Activated T-helper 9 cell treated with anti-CD3 and anti-CD28 coated beads, Interleukin-2, amount 50 U/mL, for 16 hours (primary cell): ENCODE data around the gene DNAJA4.

Source experiments
- DNase-seq: peaks from one replicate; pipeline ENCODE4 v3.0.0-alpha.2; 2020; ENCODE audit warnings: low read depth

The DNAJA4 gene

GRCh38 chr15:78316283-78317083, 52.1 kb downstream of the DNAJA4 start:
- no peak for DNase-seq

GRCh38 chr15:78317145-78317836, 52.9 kb downstream of the DNAJA4 start:
- DNase-seq = no peak

- DNase-seq = no peak
Observed at GRCh38 chr15:78319588-78319987, 55.2 kb downstream of the DNAJA4 start.

GRCh38 chr15:78320183-78320582, 55.8 kb downstream of the DNAJA4 start:
- DNase-seq = no peak

- no peak for DNase-seq
Observed at GRCh38 chr15:78321041-78321570, 56.7 kb downstream of the DNAJA4 start.

GRCh38 chr15:78321786-78322185, 57.4 kb downstream of the DNAJA4 start:
- DNase-seq = no peak

GRCh38 chr15:78322243-78322642, 57.9 kb downstream of the DNAJA4 start:
- DNase-seq = no peak

- DNase-seq = no peak
Observed at GRCh38 chr15:78322724-78323521, 58.6 kb downstream of the DNAJA4 start.

GRCh38 chr15:78323693-78324092, 59.3 kb downstream of the DNAJA4 start:
- DNase-seq = no peak

GRCh38 chr15:78324144-78324543, 59.8 kb downstream of the DNAJA4 start:
- no peak for DNase-seq

GRCh38 chr15:78325092-78325843, 60.9 kb downstream of the DNAJA4 start:
- DNase-seq = no peak

- no peak for DNase-seq
Observed at GRCh38 chr15:78327466-78327865, 63.1 kb downstream of the DNAJA4 start.

- DNase-seq = no peak
Observed at GRCh38 chr15:78329625-78330024, 65.3 kb downstream of the DNAJA4 start.
